HG02798 (cell line): ENCODE data around the gene CCDC85C.

Source experiments
- ATAC-seq: cut with Tn5 transposase; IDR thresholded peaks from one replicate; pipeline ENCODE4 v1.9.1; 2021; ENCODE audit warnings: mild to moderate bottlenecking; ENCODE audit not compliant: unreplicated experiment, poor library complexity

CCDC85C gene

GRCh38 chr14:99546234-99546879 lies 57.6 kb downstream of the CCDC85C start:
- no peak for ATAC-seq

GRCh38 chr14:99545586-99545985 lies 58.4 kb downstream of the CCDC85C start:
- ATAC-seq, result no peak

DNA sequence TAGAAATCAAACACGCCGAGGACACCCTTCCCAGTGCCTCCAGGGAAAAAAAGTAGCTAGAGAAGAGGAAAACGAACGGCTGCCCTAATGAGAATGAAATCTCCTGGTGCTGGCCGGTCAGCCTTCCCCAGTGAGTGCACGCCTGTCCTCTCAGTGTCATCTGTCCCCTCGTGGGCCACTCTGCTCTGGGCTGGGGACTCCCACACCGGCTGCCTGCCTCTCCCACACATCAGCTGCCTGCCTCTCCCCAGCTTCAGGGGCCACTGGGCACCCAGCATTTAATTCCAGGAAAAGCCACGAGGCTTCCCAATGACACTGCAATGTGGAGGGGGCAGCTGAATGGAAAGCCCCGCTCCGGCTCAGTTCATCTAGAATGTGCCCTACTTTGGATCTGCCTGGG lies 59.0 kb downstream of the CCDC85C start:
- no peak for ATAC-seq

DNA sequence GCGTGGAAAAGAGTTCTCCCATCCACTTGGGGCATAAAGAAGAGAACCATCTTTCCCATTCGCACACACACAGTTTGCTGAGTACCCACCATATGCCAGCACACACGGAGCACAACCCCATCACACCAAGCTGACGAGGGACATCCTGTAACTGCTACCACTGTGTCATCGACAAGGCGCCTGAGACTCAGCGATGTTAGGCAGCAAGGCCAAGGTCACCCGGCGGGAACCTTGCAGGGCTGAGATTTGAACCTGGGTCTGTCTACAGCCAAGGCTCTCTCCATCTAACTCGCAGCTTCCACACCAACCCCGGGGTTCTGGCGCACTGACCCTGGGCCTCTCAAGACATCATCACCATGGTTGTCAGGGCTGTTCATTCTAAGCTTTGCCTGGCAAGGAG lies 60.0 kb downstream of the CCDC85C start:
- ATAC-seq, result no peak

DNA sequence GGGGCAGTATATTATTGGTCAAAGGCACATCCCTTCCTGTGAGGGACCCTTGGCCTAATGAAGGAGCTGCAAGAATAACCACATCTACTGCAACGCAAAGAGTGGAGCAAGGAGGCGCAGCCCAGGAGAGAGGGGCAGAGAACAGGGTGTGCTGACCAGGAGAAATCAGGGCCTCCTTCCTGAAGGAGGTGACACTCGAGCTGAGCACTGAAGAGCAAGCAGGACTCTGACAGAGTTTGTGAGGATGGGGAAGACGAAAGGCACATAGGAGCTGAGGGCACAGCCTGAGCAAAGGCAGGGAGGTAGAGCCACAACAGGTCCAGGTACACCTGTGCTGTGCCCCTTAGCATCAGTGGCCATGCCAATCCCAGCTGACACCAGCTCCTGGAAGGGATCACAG lies 60.6 kb downstream of the CCDC85C start:
- ATAC-seq, result no peak

- no peak for ATAC-seq
Measured at GRCh38 chr14:99542566-99542965, 61.4 kb downstream of the CCDC85C start.

DNA sequence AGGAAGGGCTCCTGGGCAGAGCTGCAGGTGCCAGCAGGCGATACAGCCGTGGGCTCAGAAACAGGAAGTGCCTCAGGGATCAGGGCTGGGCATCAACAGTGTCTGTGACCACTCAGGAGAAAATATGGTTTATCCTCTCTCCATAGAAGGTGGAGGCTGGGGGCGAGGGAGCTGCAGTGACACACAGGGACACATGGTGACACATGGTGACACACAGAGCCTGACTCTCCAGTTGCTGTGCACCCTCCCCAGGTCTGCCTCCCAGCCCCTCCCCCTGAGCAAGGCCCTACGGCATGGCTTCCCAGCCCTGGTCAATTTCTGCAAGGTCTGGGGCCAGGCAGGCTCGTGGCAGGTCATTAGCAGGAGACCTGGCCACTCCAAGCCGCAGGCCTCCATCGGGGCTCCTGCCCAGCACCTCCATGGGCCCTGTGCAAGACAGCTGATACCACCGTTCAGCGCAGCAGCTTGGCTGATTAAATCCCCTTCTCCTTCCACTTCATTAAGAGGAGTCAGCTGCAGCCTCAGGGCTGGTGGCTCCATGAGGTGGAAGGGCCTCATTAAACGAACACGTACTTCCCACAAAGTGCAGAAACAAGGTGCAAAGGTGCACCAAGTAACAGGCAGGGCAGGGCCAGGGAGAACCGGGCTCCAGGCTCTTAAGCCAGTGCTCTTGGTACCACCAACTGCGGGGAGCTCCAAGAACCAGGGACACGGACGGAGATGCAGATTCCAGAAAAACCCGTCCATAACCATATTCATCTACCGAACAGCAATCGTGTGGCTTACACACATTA lies 62.1 kb downstream of the CCDC85C start:
- no peak for ATAC-seq

DNA sequence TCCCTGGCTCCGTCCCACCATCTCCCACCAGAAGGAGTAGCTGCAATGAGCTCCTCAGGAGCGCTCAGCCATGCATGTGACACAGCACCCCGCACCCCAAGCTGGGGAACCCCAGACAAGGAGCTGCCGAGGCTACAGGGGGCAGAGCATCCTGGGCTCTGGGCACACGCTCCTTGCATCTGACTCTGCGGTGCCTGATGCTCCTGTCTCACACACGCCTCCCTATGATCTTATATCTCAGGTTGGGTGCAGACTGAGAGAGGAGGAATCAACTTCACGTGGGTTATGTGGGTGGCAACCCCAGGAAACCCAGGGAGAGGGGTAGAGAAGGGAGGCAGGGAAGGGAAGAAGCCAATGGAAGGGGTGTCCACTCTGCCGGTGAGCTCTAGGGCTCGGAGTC lies 62.8 kb downstream of the CCDC85C start:
- ATAC-seq, result no peak

DNA sequence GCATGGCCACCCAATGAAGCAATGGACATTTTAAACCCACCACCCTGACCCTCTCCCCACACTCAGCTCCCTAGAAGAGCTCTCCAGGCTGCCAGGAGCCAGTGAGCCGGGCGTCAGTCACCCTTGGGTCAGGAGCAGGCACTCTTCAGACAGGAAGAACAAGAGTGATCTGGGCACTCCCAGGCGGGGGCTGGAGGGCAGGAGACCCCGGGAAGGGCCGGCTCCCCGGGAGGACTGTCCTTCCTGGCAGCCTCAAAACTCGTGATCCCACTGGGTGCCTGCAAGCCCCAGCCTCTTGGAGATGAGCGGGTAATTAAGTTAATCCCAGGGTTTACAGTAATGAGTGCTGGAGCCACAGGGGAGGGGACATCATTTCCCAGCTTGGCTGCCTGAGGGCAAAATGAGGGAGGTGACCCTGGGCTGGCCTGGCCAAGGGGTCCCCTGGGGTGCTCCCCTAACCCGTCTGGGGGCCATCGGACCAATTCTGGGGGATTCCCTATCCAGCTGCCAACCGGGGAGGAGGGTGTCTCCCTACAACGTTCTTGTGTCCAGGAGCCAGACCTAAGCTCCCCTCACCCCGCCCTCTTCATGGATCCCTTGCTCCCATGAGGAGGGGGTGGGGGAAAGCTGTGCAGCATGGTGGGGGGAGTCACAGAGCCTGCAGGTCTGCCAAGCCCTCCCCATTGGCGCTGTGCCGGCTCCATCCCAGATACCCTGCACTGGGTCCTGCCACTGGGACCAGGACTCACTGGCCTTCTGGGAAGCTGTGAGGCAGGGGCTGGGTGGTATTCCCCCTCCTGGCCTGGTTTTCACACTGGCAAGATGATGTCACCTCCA lies 63.6 kb downstream of the CCDC85C start:
- ATAC-seq, result no peak

GRCh38 chr14:99539491-99539890 lies 64.5 kb downstream of the CCDC85C start:
- no peak for ATAC-seq

GRCh38 chr14:99538733-99539132 lies 65.3 kb downstream of the CCDC85C start:
- no peak for ATAC-seq

- no peak for ATAC-seq
Measured at GRCh38 chr14:99538275-99538674, 65.7 kb downstream of the CCDC85C start.

DNA sequence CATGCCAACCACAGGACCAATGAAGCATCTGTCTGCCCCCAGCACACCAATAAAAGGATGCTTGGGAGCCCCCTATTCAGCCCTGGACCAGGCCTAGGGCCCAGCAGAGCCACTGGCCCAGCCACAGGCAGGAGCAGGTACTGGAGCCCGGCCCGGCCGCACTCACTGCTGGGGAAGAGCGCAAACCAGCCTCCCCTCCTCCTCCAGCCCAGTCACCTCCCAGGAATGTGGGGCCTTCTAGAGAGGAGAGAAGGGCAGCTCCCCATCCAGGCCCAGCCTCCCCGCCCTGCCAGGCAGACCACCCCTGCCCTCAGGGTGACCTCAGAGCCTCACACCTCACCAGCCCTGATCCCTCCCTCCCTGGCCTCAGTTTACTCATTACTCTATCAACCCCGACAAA lies 66.6 kb downstream of the CCDC85C start:
- ATAC-seq, result no peak

- ATAC-seq, result no peak
Measured at GRCh38 chr14:99535908-99536778, 67.9 kb downstream of the CCDC85C start.

DNA sequence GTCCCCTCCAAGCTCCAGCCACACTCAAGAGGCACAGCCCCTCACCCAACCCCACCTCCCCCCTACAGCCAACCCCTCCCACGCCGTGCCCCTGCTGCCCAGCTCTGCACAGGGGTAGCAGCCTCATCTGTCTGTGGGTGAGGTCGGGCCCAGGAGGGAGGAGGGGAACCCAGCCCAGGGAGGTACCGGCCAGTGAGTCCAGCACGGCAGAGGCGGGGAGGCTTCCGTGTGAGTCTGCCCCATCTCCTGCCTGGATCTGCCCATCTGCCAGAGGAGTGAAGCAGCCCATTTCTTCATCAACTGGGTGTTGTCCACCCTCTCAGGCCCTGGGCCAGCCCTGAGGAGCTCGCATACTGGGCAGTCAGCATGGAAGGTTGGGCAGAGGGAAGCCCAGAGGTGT lies 68.6 kb downstream of the CCDC85C start:
- ATAC-seq, result no peak

GRCh38 chr14:99534863-99535262 lies 69.1 kb downstream of the CCDC85C start:
- ATAC-seq, result no peak

DNA sequence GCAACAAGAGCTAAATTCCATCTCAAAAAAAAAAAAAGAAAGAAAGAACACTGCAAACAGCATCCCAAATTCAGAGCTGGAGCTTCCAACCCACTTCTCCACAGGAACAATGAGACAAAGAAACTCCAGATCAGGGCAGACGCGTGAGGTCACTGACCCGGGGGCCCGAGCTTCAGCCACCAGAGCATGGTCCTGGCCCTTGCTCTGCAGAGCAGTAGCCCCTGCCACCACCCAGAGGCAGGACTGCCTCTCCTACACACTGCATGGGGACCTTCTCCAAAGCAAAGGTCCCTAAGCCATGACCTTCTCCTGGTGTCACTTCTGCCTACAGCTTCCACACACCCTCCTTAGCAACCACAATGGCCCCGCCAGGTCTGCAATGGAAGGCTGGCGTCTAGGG lies 69.7 kb downstream of the CCDC85C start:
- no peak for ATAC-seq

DNA sequence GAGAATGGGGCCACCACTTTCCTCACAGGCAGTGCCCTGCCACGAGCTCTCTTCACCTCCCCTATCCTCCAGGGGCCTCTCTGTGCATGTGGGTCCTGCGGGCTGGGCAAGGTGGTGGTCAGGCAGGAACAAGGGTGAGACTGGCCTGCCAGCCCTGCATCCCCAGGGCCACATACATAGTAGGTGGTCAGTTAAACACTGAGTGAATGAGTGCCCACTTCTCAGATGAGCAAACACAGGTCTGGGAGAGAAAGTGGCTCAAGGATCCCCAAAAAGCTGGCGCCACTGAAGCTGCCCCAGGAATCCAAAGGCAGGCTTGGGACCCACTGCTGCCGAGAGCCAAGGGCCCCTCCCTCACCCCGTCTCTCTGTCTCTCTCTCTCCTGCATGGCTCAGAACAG lies 71.7 kb downstream of the CCDC85C start:
- no peak for ATAC-seq

DNA sequence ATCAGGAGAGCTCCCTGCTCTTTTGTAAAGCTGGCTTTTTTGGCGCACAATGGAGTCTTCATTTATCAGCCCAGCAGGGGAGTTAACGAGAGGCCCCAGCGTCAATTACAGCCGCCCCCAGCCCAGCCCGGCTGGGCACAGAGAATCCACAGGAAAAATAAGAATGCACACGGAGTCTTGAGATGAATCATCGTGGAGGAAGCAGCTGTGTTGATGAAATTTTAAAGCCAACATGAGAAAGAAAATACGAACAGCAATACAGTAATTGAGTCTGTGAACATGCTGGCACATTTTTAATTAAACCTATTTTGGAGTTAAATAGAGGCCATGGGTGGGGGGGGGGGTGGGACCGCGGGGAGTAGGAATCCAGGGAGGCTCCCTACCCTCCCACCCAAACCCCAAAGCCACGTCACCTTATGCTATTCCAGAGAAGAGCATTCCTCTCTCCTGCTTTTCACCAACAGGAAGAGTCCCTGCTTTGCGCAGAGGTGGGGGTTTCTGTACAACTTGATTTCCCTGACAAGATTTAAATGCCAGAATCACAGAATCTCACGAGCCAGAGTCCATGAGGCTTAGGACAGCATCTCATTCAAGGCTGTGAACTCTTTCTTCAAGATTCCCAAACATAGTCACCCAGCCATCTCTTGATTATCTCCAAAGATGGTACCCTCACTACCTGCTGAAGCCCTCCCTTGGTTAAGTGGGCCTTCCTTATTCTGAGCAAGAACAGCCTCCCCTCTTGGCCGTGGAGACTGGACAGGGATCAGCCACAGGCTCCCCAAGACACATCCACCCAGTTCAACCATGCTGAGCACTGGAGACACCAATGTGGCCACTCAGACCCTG lies 72.5 kb downstream of the CCDC85C start:
- no peak for ATAC-seq
